ENCODE data around the gene AQP5. TPM values are rescaled to one million over a fixed set of nuclear protein-coding genes. Genes with fewer than 3 reads are reported as not detected.

Gene AQP5
- total RNA-seq, 2 donors from 2014 or later = not detected

- Mint-ChIP-seq H3K27me3 (ENCODE audit: low read depth) (peaks cover 71% of the 10 kb centered on the region), H3K4me3 (no peak overlapping the region), H3K36me3 (ENCODE audit: insufficient read depth in 2 of 2) (peaks cover 4 to 5% of the 10 kb centered on the region in 2 donors), H3K9me3 (no peaks in the 10 kb centered on the region), H3K27ac (no peak overlapping the region), H3K4me1 (ENCODE audit: low read depth) (peaks cover 7% of the 10 kb centered on the region)
- ATAC-seq (replicated peaks in 1 of 2) (no peak), DNase-seq (no peak)
These were observed 4.8 kb upstream of the AQP5 start for GRCh38 chr12:49956663-49957569.

DNA sequence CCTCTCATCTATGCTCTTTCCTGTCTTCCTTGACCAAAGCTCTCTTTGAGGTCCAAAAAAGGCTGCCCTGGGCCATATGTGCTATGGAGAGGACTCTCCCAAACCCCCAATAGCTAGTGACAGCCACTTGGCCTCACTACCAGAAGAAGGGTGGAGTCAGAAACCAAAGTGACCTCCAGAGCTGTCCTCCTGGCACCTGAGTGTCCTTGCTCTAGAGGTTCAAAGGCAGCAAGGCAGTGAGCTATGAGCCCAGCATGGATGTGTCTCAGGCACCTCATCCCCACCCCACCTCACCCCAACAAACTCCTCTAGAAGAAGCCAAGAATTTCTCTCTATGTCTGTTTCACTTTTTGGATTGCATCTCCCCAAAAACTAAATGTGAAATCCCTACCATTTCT, 4.1 kb upstream of the AQP5 start:
- H3K27ac Mint-ChIP-seq = no peak overlapping the region
- H3K9me3 Mint-ChIP-seq = no peaks in the 10 kb centered on the region
- DNase-seq = no peak
- H3K27me3 Mint-ChIP-seq (ENCODE audit: low read depth) = peaks cover 76% of the 10 kb centered on the region
- H3K4me1 Mint-ChIP-seq (ENCODE audit: low read depth) = peaks cover 7% of the 10 kb centered on the region
- no peak overlapping the region for H3K4me3 Mint-ChIP-seq
- no peak for ATAC-seq (replicated peaks in 1 of 2)
- peaks cover 4 to 5% of the 10 kb centered on the region in 2 donors for H3K36me3 Mint-ChIP-seq (ENCODE audit: insufficient read depth in 2 of 2)

DNA sequence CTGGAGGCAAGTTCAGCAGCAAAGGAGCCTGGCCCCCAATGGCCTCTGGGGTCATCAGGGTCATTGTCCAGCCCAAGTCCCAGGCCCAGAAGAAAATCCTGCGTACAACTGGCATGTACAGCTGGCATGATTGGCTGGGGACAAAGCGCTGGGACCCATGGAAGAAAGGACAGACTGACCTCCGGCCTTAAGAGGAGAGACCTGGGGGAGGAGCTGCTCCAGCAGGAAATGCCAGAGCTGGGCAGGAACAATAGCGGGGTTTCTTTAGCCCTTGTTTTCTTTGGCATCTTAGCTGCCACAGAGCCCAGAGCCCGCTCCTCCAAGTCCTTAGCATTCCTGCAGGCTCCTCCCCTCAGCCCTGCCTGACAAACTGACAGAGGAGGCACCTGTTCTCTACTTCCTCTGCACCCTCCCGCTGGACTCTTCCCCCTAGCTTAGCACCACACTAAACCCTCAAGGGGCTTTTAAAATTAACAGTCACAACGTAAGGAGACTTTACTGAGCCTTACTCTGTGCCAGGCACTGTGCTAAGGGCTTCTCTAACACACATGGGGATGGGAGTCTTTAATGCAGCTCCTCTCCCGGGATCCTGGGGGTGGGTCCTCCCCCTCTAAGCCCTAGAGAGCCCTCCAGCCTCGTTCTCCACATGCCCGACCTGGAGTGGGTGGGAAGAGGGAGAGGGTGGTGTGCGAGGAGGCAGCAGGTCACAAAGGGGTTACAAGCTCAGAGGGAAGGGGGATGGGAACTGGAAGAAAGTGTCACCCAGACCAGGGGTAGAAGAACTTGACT, 1.8 kb upstream of the AQP5 start:
- Mint-ChIP-seq H3K36me3 (ENCODE audit: insufficient read depth in 2 of 2) (peaks cover 4 to 5% of the 10 kb centered on the region in 2 donors), H3K4me1 (ENCODE audit: low read depth) (peaks cover 7% of the 10 kb centered on the region), H3K9me3 (no peaks in the 10 kb centered on the region), H3K4me3 (peak overlapping the region; percentile 53 to 60), H3K27me3 (ENCODE audit: low read depth) (peaks cover 84% of the 10 kb centered on the region), H3K27ac (no peak overlapping the region)
- ATAC-seq (replicated peaks in 1 of 2) = no peak
- DNase-seq = no peak

GRCh38 chr12:49960474-49961110, 1.1 kb upstream of the AQP5 start:
- Mint-ChIP-seq H3K27me3 (ENCODE audit: low read depth) (peaks cover 84% of the 10 kb centered on the region), H3K9me3 (no peaks in the 10 kb centered on the region), H3K4me1 (ENCODE audit: low read depth) (peaks cover 7% of the 10 kb centered on the region), H3K4me3 (peak overlapping the region; percentile 53 to 60), H3K36me3 (ENCODE audit: insufficient read depth in 2 of 2) (peaks cover 4 to 5% of the 10 kb centered on the region in 2 donors), H3K27ac (no peak overlapping the region)
- ATAC-seq (replicated peaks in 1 of 2) (no peak), DNase-seq (no peak)

DNA sequence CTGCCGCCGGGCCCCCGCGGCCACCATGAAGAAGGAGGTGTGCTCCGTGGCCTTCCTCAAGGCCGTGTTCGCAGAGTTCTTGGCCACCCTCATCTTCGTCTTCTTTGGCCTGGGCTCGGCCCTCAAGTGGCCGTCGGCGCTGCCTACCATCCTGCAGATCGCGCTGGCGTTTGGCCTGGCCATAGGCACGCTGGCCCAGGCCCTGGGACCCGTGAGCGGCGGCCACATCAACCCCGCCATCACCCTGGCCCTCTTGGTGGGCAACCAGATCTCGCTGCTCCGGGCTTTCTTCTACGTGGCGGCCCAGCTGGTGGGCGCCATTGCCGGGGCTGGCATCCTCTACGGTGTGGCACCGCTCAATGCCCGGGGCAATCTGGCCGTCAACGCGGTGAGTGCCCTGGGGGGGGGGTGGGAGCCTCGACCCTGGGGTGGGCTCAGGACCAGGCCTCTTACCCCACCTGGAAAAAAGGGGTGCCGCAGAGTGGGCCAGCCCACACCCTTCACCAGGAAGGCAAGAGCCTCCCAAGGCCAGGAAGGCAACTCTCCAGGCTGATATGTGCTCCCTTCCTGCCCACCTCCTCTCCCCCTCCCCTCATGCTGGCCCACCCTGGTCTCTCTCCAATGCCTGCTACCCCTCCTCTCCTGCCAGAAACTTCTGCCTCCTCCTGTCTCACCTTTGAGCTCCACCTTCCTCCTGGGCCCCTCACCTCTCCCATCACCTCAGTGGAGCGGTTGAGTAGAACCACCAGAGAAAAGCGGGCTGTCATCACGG, 507 bp downstream of the AQP5 start:
- peaks cover 12% of the 10 kb centered on the region for H3K4me1 Mint-ChIP-seq (ENCODE audit: low read depth)
- peaks cover 4 to 5% of the 10 kb centered on the region in 2 donors for H3K36me3 Mint-ChIP-seq (ENCODE audit: insufficient read depth in 2 of 2)
- ATAC-seq (replicated peaks in 1 of 2) (no peak), DNase-seq (no peak)
- no peak overlapping the region for H3K27ac Mint-ChIP-seq
- H3K9me3 Mint-ChIP-seq = no peaks in the 10 kb centered on the region
- H3K27me3 Mint-ChIP-seq (ENCODE audit: low read depth) = peaks cover 79% of the 10 kb centered on the region
- H3K4me3 Mint-ChIP-seq = peak overlapping the region; percentile 24 to 54

DNA sequence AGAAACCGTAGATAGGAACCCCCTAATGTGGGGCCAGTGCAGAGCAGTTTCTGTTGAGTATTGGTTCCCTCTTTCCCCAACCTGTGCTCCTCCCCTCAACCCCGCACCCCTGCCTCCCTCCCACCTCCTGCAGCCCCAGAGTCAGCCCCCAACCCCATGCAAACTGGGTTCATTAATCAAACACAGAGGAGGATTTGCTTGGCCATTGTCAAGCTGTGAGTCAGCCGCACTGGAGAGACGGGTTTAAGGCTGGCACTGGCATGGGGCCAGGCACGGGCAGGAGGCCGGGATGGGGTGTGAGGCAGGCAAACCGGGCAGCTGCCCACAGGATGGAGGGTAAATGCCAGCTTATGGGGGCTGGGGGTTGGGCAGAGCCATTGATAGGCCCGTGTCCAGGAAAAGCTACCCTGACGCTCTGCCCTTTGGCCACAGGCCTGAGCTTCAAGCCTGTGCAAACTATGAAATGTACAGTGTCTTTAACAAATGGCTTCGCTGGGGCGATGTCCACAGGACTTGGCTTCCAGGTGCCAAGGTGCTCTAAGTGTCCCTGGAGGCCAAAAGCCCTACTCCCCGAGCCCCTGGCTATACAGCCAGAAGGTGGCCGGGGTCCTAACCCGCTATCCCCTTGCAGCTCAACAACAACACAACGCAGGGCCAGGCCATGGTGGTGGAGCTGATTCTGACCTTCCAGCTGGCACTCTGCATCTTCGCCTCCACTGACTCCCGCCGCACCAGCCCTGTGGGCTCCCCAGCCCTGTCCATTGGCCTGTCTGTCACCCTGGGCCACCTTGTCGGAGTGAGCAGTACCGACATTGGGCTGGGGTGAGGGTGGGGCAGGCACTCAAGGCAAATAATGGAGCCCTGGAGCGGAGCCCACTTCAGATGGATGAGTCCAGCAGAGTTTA, 1.4 kb downstream of the AQP5 start:
- ATAC-seq (replicated peaks in 1 of 2) = no peak
- no peak overlapping the region for H3K4me3 Mint-ChIP-seq

GRCh38 chr12:49963976-49964815, 2.5 kb downstream of the AQP5 start:
- Mint-ChIP-seq H3K4me3 (no peak overlapping the region), H3K36me3 (ENCODE audit: insufficient read depth in 2 of 2) (peaks cover 4 to 5% of the 10 kb centered on the region in 2 donors), H3K4me1 (ENCODE audit: low read depth) (peaks cover 13% of the 10 kb centered on the region), H3K27ac (no peak overlapping the region), H3K27me3 (ENCODE audit: low read depth) (peaks cover 59% of the 10 kb centered on the region), H3K9me3 (no peaks in the 10 kb centered on the region)
- no peak for DNase-seq
- no peak for ATAC-seq (replicated peaks in 1 of 2)

More for the DNA sequence above, 1.4 kb downstream of the AQP5 start:
- DNase-seq = no peak
- no peak overlapping the region for H3K27ac Mint-ChIP-seq
- H3K36me3 Mint-ChIP-seq (ENCODE audit: insufficient read depth in 2 of 2) = peaks cover 4 to 5% of the 10 kb centered on the region in 2 donors
- peaks cover 13% of the 10 kb centered on the region for H3K4me1 Mint-ChIP-seq (ENCODE audit: low read depth)
- peaks cover 70% of the 10 kb centered on the region for H3K27me3 Mint-ChIP-seq (ENCODE audit: low read depth)
- no peaks in the 10 kb centered on the region for H3K9me3 Mint-ChIP-seq

DNA sequence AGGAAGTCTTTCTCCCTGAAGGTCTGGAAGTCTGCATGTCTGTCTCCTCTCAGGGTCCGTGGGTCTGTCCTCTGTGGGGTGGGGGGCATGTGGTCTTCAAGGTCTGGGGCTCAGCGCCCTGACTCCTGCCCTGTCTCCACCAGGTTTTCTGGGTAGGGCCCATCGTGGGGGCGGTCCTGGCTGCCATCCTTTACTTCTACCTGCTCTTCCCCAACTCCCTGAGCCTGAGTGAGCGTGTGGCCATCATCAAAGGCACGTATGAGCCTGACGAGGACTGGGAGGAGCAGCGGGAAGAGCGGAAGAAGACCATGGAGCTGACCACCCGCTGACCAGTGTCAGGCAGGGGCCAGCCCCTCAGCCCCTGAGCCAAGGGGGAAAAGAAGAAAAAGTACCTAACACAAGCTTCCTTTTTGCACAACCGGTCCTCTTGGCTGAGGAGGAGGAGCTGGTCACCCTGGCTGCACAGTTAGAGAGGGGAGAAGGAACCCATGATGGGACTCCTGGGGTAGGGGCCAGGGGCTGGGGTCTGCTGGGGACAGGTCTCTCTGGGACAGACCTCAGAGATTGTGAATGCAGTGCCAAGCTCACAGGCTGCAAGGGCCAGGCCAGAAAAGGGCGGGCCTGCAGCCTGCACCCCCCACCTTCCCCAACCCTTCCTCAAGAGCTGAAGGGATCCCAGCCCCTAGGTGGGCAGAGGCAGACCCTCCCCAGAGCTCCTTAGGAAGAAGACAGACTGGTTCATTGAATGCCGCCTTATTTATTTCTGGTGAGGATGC, 3.4 kb downstream of the AQP5 start:
- Mint-ChIP-seq H3K9me3 (no peaks in the 10 kb centered on the region), H3K27me3 (ENCODE audit: low read depth) (peaks cover 51% of the 10 kb centered on the region), H3K4me3 (no peak overlapping the region), H3K27ac (no peak overlapping the region), H3K4me1 (ENCODE audit: low read depth) (peaks cover 13% of the 10 kb centered on the region), H3K36me3 (ENCODE audit: insufficient read depth in 2 of 2) (peaks cover 4 to 5% of the 10 kb centered on the region in 2 donors)
- ATAC-seq (replicated peaks in 1 of 2) = no peak
- no peak for DNase-seq

DNA sequence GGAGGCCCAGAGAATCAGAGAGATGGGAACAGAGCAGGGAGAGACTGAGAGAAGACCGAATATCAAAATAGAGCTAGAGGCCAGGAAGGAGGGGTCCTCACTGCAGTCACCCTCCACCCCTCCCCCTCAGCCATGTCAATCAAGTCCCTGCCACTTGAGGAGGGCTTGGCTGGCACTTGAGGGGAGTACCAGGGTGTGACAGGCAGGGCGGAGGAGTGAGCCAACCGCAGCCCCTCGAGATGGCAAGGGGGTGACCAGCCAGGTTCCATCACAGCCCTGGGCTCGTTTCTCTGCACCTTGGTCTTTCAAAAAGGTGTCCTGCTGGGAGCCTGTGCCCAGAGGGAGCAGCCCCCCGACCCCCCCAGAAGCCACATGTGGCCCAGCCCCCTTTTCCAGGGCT, 4.2 kb downstream of the AQP5 start:
- DNase-seq = no peak
- Mint-ChIP-seq H3K27me3 (ENCODE audit: low read depth) (peaks cover 43% of the 10 kb centered on the region), H3K4me1 (ENCODE audit: low read depth) (peaks cover 6% of the 10 kb centered on the region), H3K4me3 (no peak overlapping the region), H3K36me3 (ENCODE audit: insufficient read depth in 2 of 2) (no peaks in the 10 kb centered on the region), H3K27ac (no peak overlapping the region), H3K9me3 (no peaks in the 10 kb centered on the region)
- ATAC-seq (replicated peaks in 1 of 2) = no peak

DNA sequence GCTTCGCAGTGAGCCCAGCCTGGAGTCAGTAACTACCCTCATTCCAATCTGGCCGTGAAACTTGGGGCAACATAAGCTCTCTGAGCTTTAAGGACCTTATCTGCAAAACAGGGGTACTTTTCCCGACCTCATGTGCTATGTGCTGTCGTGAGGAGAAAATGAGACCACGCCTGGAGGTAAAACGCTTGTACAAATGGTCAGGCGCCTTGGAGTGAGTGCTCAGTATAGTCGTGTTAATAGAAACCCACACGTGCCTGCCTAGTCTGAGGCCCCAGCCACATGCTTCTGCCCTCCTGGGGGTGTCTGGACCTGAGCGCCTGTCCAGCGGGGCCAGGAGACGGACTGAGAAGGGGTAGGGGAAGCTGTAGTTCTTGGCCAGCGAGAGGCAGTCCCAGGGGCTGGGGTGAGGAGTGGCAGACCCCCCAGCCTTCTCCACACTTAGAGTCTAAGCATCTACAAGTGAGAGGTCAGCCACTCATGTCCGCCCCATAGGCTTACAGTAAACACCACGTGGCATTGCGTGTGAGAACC, 4.9 kb downstream of the AQP5 start:
- Mint-ChIP-seq H3K27ac (no peak overlapping the region), H3K36me3 (ENCODE audit: insufficient read depth in 2 of 2) (no peaks in the 10 kb centered on the region), H3K4me1 (ENCODE audit: low read depth) (peaks cover 6% of the 10 kb centered on the region), H3K4me3 (peak overlapping the region in 1 of 2 donors; percentile 18), H3K27me3 (ENCODE audit: low read depth) (peaks cover 41% of the 10 kb centered on the region), H3K9me3 (no peaks in the 10 kb centered on the region)
- ATAC-seq (replicated peaks in 1 of 2) = peak in 1 of 2 donors; percentile 2
- no peak for DNase-seq

Measured in activated T-cell treated with anti-CD3 and anti-CD28 coated beads, Interleukin-2, amount 50 U/mL, for 72 hours (primary cell).